T47D (cell line): ENCODE data around the gene RELL1.

Experiments used
- DNase-seq, 2 experiments: peaks; one replicate each; pipeline versions ENCODE4 v3.0.0 to v3.0.0-alpha.2; 2011 to 2012; ENCODE audit warnings: low read depth in 1 of 2, low spot score in 1 of 2
- JUND ChIP-seq: IDR thresholded peaks from 2 replicates; pipeline ENCODE4 v1.6.1; 2012; ENCODE audit warnings: low read depth
- in situ Hi-C: cut with HindIII; loops from 2 replicates; pipeline ENCODE4 v1.10.0; 2016; ENCODE audit warnings: low sequenced_read_pairs, low pct_unique_long_range_greater_than_20kb

Gene RELL1

DNA sequence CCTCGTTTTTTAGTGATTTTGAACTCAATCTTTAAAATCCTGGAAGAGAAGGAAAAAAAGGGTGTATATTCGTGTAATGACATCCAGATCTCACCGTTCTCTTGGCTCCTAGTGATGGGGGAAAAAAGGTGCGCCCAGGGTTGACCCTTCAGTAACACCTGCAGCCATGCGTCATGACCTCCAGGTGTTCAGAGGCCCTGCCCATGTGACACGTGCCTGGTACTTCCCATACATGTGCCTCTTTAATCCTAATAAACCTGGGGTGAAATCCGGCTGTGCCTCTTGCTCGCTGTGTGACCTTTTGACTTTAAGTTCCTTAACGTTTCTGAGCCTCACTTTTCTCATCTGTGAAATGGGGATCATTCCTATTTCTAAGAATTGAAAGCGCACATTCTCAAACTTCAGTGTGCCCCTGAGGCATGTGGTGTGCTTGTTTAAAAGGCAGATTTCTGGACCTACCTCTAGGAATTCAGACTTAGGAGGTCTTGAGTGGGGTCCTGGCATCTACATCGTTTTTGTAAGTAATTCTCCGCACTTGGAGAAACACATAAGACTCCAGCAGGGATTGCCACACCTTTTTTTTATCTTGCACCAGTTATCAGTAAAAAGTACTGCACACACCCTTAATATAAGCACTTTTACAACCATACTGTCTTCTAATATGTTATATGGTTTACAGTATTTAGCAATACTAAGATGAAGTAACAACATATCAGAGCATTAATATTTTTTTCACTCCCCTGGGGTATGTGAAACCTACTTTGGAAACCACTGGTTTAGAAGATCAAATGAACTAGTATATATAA lies 90.1 kb downstream of the RELL1 start:
- no peak for DNase-seq
- in situ Hi-C loops: no loop called here
- no peak for TF ChIP-seq JUND

DNA sequence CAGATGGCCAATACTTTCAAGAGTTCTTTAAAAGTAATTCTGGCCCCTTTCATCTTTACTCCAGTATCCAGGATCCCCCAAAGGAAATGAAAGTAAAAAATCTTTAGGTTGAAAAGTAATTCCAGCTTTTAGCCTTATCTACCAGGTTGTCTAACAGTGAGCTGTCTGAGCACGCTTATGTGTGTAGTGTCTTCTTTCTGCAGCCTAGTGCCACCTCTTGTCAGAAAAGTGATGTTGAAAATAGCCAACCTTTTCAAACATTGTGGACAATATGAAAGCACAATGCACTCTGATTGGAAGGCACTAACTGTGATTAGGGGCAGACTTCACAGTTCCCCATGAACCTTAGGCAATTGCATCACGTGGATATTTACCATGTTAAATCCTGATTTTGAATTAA lies 92.1 kb downstream of the RELL1 start:
- in situ Hi-C loops: no loop called here

DNA sequence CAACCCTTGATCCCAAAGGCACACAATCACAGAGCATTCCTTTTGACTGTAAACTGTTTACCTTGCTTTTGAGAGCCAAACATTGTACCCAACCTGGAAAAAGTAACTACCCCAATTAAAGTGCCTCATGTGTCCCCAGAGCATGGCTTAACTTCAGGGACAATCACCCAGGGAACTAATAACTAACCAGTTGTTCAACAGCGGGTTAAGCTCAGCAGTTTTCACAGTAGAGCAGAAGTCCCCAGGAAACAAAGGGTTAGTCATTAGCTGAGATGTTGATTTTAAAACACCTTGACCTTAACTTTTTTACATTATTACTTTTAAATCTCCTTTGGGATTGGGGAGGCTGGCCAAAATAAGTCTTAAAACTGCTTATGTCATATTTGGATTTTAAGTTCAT lies 94.8 kb downstream of the RELL1 start:
- TF ChIP-seq JUND: no peak
- no peak for DNase-seq
- in situ Hi-C loops: no loop called here

More for the DNA sequence above, 92.1 kb downstream of the RELL1 start:
- no peak for TF ChIP-seq JUND
- DNase-seq: peak in 1 of 2 experiments; percentile 37

DNA sequence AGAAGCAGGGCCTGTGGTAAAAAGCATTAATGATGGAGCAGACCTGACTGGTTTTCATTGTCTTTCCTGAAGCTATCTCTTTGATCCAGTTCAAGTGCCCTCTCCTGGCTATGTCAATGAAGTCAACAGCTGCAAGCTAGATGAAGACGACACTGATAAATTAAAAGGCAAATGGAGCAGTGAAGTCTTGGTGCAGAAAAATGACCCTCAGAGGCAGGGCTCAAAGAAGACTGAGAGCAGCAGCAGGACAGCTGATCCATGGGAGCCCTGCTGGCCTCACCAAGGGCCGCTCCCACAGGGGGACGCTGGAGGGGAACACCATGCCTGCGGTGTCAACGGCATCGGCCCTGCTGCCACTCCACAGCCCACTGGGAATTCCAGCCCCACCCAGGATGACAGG lies 96.2 kb downstream of the RELL1 start:
- DNase-seq: no peak
- in situ Hi-C loops: no loop called here
- TF ChIP-seq JUND: no peak

DNA sequence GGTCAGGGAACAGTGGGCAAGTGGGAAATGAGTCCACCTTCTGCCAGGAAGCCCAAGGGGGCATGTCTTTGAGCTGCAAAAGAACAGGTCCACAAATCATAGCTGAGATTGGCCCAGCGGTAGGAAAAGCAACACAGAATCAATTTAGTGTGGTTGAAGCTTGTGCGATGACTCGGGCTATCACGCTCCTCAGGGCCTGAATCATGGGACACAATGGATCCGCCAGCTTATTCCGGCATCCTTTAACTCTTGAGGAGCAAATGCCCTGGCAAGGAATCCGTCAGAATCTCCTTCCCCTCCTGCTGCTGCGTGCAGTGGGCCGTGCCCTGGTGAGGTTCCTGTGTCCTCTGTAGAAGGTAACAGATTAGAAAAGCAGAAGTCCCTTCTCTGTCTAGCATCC lies 98.0 kb downstream of the RELL1 start:
- TF ChIP-seq JUND: no peak

DNA sequence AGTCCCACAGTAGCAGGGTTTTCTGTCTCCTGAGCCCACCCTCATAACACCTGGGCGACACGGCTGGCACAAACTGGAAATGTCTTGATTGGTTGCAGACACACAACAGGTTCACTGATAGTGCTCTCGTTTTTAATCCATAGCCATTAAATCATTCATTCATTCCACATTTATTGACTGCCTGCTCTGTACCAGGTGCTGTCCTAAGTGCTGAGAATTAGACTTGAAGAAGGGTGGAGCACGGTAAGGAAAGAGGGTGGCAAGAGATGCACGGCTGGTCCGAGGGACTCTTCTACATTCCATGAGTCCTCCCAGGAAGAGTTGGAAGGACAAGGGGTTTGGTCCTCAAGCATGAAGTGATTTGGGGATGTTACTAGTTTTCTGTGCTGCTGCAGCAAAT lies 100.0 kb downstream of the RELL1 start:
- in situ Hi-C loops: no loop called here
- DNase-seq: no peak
- no peak for TF ChIP-seq JUND

More for the DNA sequence above, 98.0 kb downstream of the RELL1 start:
- in situ Hi-C loops: no loop called here
- DNase-seq: no peak

DNA sequence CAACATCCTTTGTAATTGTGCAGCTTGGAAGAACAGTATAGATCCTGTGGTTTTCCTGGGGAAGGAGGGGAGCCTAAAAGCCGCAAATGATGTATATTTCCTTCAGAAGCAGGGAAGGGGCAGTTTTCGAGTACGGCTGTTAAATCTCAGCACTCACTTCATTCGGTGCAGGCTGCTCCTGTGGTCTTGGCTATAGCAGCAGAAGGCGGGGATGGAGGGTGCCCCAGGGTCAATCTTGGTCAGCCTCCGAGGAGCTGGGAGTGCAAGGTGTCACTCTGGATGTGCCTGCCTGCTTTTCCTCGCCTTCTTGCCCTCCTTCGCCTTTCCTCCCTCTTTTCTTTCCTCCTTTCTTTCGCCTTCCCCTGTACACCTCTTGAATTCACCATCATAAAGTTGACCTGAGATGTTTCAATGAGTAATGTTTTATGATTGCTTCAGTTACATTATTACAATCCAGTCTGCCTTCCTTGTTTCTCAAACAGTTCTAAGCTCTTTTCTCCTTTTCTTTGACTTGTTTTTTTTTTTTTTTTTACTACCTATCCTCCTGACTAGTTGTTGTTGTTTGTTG lies 101.6 kb downstream of the RELL1 start:
- DNase-seq: no peak
- in situ Hi-C loops: no loop called here
- no peak for TF ChIP-seq JUND

DNA sequence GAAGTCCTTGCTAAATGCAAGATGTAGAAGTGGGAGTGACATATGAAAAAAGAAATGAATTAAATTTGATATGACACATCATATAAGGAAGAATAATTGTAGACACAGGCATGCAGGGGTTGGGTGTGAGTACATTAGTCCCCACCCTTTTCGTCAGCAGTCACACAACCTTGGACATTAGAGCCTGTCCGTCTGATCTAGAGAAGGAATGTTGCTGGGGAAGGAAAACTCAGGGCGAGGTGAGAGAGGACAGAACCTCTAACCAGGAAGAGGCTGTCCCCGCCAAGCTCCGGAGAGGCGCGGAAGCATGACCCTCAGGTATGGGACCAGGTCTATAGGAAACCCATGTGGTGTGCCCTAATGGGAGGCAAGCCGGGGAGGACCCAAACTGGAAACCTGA lies 102.1 kb downstream of the RELL1 start:
- no peak for DNase-seq
- in situ Hi-C loops: no loop called here

DNA sequence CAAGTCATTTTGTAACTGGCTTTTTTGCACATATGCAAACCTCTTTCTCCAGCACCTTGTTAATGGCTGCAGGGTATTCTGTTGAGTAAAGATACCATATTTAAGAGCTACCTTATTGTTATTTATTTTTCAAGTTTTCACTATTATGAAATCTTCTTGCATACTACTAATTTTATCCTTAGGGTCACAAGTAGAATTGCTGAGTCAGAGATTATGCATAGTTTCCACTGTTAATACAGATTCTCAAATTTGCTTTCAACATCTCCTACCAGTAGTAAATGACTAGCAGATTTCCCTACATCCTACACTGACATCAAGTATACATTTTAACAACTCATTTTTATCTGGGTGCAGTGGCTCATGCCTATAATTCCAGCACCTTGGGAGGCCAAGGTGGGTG lies 112.6 kb downstream of the RELL1 start:
- no peak for DNase-seq
- TF ChIP-seq JUND: no peak
- in situ Hi-C loops: no loop called here

More for the DNA sequence above, 102.1 kb downstream of the RELL1 start:
- no peak for TF ChIP-seq JUND

DNA sequence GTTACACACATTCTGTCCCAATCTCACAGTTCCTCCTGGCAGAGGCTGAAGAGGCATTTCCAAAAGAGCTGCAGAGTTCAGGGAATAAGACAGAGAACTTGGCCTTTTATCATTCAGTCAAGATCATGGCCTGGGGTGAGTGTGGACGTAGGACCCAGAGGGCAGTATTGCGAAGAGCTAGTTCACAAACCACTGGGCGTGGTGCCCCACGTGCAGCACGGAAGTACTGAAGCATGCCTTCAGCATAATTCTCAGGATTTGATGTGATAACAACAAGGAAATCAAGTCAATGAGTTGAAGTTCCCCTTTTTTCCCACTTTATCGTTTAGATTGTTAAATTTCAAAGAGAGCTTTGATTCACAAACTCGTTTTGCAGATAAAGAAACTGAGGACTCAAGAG lies 117.7 kb downstream of the RELL1 start:
- TF ChIP-seq JUND: no peak
- in situ Hi-C loops: no loop called here
- DNase-seq: no peak

DNA sequence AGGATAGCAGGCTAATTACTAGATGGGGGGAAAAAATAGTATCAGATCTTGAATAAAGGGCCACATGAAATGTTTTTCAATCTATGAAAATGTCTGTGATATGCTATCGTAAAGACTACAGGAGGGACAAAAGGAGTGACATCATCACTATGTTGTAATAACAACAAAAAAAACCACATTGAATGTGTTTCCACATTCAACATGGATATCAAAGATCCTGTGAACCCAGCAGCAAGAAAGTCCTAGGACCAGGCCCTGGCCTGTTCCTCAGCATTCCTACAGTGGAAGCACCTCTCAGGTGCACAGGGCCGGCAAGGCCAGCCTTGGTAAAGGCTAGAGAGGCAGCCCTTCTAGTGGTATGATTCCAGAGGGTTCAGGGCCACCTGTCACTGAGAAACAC lies 118.3 kb downstream of the RELL1 start:
- no peak for DNase-seq
- no peak for TF ChIP-seq JUND
- in situ Hi-C loops: no loop called here

DNA sequence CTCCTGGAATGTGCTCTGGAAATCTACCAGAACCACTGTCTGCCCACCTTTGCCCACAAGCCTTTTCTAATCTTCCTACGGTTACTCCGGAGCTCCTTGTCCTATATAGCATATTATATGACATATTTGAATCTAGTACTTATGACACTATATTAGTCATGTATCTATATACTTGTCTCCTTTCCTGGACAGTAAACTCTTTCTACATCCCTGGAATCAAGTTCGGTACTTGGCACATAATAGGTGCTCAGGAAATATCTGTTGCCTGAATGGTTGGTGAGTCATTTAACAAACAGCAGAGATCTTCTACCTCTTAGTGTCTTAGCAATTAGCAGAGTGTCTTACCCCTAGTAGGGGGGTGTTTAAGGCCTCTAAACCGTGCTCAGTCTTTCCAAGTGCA lies 123.6 kb downstream of the RELL1 start:
- TF ChIP-seq JUND: no peak
- in situ Hi-C loops: no loop called here
- DNase-seq: no peak

DNA sequence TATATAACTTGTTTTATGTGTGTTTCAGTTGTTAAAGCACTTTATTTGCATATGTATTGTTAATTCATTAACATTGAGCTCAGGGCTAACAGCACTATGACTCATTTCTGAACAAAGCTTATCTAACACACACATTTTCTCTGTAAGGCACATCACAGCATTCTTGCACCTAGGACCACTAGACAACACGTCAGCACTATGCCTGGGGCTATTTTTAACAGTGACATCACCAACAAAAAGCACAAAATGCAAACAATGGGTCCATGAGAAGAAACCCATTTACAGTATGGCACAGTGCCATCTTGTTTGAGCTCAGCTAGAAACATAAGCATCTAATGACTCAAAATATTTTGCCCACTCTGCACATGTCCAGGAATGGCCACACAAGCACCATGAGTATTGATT lies 124.4 kb downstream of the RELL1 start:
- no peak for TF ChIP-seq JUND
- DNase-seq: no peak
- in situ Hi-C loops: no loop called here
